ENCODE measurements around the gene AADAT.

- no peak for TF ChIP-seq CTCF (IDR thresholded peaks at IDR 0.05 in 4 of 5, conservative IDR thresholded peaks at IDR 0.05 in 1 of 5)
- TF ChIP-seq POLR2A (IDR thresholded peaks at IDR 0.05) = no peak
These were observed 7.9 kb upstream of the AADAT start for GRCh38 chr4:170097681-170098080.

Data from gastrocnemius medialis (tissue), 4 donors.